ENCODE measurements around the gene STX8.

STX8 gene

DNA sequence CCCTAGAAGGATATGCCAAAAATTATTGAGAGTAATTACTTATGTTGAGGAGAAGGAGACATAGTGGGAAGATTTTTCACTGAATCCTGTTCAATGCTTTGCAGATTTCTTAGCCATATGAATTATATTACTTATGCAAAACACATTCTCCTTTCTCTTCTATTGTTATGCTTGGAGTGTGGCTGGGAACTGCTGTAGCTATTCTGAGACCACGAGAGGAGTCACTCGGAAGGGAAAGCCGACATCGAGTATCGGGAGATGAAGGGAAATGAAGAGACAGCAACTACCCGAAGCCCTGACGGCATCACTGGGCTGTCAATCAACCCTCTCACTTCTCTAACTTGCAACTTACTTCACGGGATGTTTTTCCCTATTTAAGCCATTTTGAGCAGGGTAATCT is 39.6 kb downstream of the STX8 start:
- no peak for DNase-seq (ENCODE audit: low spot score)
- TF ChIP-seq, protein P1, sequence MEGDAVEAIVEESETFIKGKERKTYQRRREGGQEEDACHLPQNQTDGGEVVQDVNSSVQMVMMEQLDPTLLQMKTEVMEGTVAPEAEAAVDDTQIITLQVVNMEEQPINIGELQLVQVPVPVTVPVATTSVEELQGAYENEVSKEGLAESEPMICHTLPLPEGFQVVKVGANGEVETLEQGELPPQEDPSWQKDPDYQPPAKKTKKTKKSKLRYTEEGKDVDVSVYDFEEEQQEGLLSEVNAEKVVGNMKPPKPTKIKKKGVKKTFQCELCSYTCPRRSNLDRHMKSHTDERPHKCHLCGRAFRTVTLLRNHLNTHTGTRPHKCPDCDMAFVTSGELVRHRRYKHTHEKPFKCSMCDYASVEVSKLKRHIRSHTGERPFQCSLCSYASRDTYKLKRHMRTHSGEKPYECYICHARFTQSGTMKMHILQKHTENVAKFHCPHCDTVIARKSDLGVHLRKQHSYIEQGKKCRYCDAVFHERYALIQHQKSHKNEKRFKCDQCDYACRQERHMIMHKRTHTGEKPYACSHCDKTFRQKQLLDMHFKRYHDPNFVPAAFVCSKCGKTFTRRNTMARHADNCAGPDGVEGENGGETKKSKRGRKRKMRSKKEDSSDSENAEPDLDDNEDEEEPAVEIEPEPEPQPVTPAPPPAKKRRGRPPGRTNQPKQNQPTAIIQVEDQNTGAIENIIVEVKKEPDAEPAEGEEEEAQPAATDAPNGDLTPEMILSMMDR (IDR thresholded peaks at IDR 0.05), result no peak
- no peak overlapping the region for H3K4me3 ChIP-seq
- no peak overlapping the region for H3K27ac ChIP-seq

DNA sequence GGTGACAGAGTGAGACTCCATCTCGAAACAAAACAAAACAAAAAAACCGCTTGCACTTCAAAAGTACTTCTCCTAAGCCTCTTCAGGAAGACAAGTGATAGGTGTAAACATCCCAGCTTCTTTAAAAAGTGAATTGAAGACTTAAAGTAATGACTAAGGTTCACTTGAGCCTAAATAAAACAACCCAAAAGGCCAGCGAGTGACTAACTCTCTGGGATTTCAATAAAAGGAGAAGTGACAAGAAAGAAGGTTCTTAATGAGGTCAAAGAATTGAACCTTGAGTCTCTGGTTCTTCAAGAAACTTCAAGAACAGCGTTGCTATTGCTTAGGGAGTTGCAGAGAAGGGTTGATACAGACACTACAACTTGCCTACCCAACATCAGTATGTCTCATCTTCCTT is 42.2 kb downstream of the STX8 start:
- no peak overlapping the region for H3K4me3 ChIP-seq
- DNase-seq (ENCODE audit: low spot score), result no peak
- TF ChIP-seq, protein P1 (IDR thresholded peaks at IDR 0.05), result no peak
- H3K27ac ChIP-seq, result no peak overlapping the region

DNA sequence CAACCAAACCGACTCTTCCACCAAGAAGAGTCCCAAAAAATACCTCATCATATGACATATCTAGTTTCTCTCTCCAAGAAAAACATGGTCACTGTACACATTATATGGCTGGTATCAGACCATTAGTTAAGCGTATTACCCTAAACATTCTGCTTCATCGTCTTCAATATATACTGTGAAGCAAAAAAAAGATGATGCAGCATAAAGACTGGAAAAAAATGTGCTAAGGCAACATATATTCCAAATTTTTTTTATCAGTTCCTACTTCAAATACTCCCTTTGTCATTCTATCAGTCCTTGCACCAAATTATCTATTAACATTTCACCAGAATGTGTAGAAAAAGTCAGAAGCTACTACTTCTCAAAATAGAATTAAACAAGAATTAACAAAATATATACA is 42.9 kb downstream of the STX8 start:
- no peak overlapping the region for H3K4me3 ChIP-seq
- no peak for DNase-seq (ENCODE audit: low spot score)
- H3K27ac ChIP-seq, result no peak overlapping the region
- TF ChIP-seq, protein P1 (IDR thresholded peaks at IDR 0.05), result no peak

DNA sequence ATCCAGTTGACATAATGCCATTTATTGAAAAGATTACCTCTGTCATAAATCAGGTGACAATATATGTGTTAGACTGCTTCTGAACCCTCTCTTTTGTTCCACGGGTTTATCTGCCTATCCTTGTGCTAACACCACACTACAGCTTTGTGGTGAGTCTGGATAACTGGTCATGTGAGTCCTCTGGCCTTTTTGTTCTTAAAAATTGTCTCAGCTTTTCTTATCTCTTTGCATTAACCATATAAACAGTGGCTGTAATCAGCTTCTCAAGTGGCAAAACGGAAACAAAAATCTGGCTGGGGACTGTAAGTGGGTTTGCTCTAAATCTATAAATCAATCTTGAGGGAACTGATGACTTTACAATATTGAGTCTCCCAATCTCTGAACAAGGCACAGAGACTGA is 44.6 kb downstream of the STX8 start:
- no peak for DNase-seq (ENCODE audit: low spot score)

DNA sequence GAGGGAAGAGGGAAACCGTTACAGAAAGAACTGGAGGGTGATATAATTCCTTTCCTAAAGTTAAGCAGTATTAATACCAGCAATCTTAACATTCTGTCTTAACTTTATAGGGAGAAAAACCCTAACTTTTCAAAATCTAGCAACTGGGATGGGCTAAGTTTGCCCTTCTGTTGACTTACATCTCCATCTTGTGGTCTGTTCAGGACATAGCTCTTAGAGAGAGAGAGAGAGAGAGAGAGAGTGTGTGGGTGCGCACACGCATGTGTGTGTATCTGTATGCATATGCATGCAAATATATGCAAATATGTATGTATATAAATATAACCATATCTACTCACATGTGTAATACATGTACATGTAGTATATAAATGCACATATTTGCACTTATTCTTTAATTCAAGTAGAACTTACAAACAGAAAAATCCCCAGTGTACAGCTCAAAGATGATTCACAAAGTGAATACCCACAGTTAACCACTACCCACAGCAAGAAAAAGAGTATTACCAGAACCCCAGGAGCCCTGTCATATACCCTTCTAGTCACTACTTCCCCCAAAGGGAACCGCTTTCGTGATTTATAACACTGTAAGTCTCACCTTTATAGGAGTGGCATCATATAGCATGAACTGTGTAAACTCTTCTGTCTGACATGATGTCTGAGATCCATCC is 46.5 kb downstream of the STX8 start:
- no peak for DNase-seq (ENCODE audit: low spot score)
- no peak overlapping the region for H3K4me3 ChIP-seq

More for the DNA sequence above, 44.6 kb downstream of the STX8 start:
- TF ChIP-seq, protein P1 (IDR thresholded peaks at IDR 0.05), result no peak
- no peak overlapping the region for H3K27ac ChIP-seq
- H3K4me3 ChIP-seq, result no peak overlapping the region

DNA sequence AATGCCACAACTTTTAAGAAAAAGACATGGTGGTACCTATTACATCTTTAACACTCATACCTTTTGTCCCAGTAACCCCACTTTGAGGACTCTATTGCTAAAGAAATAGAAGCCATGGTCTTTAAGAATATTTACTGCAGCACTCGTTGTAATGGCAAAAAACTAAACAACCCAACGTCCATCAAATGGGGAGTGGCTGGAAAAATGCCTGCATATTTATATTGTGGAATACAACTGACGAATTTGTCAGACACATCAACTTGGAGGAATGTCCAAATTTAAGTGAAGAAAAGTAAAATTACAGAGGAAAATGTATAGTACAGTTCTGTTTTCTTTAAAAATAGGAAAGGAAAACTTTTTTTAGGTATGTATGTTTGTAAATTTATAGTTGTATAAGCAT is 47.8 kb downstream of the STX8 start:
- TF ChIP-seq, protein P1 (IDR thresholded peaks at IDR 0.05), result no peak
- H3K4me3 ChIP-seq, result no peak overlapping the region
- no peak for DNase-seq (ENCODE audit: low spot score)
- no peak overlapping the region for H3K27ac ChIP-seq

More for the DNA sequence above, 46.5 kb downstream of the STX8 start:
- no peak overlapping the region for H3K27ac ChIP-seq
- TF ChIP-seq, protein P1 (IDR thresholded peaks at IDR 0.05), result no peak

DNA sequence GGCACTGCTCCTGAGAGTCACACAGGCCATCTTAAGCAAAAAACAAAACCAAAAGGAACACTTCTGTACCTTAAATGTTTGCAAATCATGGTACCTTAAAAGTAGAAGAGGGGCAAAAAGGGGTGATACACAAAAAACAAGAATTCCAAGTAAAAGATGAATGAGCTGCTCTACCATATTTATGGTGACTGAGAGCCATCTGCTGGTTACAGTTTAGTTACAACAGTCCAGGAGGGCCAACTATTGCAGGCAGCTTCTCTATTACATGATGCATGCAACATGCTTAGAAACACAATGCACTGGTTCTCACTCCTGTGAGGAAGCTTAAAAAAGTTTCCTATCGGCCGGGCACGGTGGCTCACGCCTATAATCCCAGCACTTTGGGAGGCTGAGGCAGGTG is 53.5 kb downstream of the STX8 start:
- no peak overlapping the region for H3K4me3 ChIP-seq
- TF ChIP-seq, protein P1 (IDR thresholded peaks at IDR 0.05), result no peak
- no peak overlapping the region for H3K27ac ChIP-seq
- DNase-seq (ENCODE audit: low spot score), result no peak

All from coronary artery (tissue), 2 donors.